Measurements from ENCODE around the gene INPP5K. TPM values are rescaled to one million over a fixed set of nuclear protein-coding genes. Genes with fewer than 3 reads are reported as not detected.

Gene INPP5K
- total RNA-seq, 1 donor from 2014 or later, result 40.9 TPM

GRCh38 chr17:1481736-1482135, 34.7 kb downstream of the INPP5K start:
- no peaks in the 10 kb centered on the region for H3K9me3 Mint-ChIP-seq (ENCODE audit: unreplicated experiment)
- peaks cover 25% of the 10 kb centered on the region for H3K27me3 Mint-ChIP-seq (ENCODE audit: unreplicated experiment)
- H3K4me1 Mint-ChIP-seq (ENCODE audit: unreplicated experiment), result peaks cover 5% of the 10 kb centered on the region
- no peak for TF ChIP-seq CTCF (IDR thresholded peaks at IDR 0.05; ENCODE audit: unreplicated experiment)
- H3K27ac Mint-ChIP-seq (ENCODE audit: unreplicated experiment), result peak overlapping the region; percentile 67
- peaks cover 23% of the 10 kb centered on the region for H3K36me3 Mint-ChIP-seq (ENCODE audit: low read depth, unreplicated experiment)
- DNase-seq (ENCODE audit: low spot score), result no peak
- peak overlapping the region; percentile 77 for H3K4me3 Mint-ChIP-seq (ENCODE audit: unreplicated experiment)

DNA sequence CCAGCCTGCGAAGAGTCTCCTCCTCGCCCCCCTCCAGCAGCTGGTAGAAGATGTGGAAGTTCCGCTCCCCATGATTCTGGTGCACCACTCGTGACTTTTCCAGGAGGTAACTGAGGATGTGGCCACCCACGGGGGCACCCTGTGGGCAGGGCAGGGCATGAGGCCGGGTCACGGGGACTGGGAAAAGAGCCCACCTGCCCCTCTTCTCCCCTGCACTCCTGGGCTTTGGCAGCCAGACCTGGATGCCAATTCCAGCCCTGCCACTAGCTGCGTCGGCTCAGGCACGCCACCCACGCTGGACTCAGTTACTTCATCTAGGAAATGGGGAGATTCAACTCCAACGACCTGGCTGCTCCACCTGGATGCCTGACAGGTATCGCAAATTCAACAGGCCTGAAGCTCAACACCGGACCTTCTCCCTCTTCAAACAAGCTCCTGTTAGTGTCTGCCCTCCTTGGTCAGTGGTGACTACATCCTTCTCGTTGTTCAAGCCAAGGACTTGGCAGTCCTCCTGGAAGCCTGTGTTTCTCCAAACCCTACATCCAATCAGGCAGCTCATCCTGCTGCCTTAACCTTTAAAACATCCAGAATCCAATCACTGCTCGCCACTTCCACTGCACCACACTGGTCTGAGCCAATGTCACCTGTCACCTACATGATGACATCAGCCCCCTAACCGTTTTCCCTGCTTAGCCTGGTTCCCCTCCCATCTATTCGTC, 35.5 kb downstream of the INPP5K start:
- Mint-ChIP-seq H3K4me1 (ENCODE audit: unreplicated experiment) (peaks cover 5% of the 10 kb centered on the region), H3K4me3 (ENCODE audit: unreplicated experiment) (peak overlapping the region; percentile 79), H3K27me3 (ENCODE audit: unreplicated experiment) (peaks cover 21% of the 10 kb centered on the region), H3K9me3 (ENCODE audit: unreplicated experiment) (no peaks in the 10 kb centered on the region), H3K27ac (ENCODE audit: unreplicated experiment) (peak overlapping the region; percentile 10), H3K36me3 (ENCODE audit: low read depth, unreplicated experiment) (peaks cover 23% of the 10 kb centered on the region)
- DNase-seq (ENCODE audit: low spot score), result no peak
- TF ChIP-seq CTCF (IDR thresholded peaks at IDR 0.05; ENCODE audit: unreplicated experiment), result no peak

- H3K27me3 Mint-ChIP-seq (ENCODE audit: unreplicated experiment), result peaks cover 13% of the 10 kb centered on the region
- no peak overlapping the region for H3K4me3 Mint-ChIP-seq (ENCODE audit: unreplicated experiment)
- no peaks in the 10 kb centered on the region for H3K9me3 Mint-ChIP-seq (ENCODE audit: unreplicated experiment)
- peaks cover 3% of the 10 kb centered on the region for H3K4me1 Mint-ChIP-seq (ENCODE audit: unreplicated experiment)
- no peak for TF ChIP-seq CTCF (IDR thresholded peaks at IDR 0.05; ENCODE audit: unreplicated experiment)
- peaks cover 28% of the 10 kb centered on the region for H3K36me3 Mint-ChIP-seq (ENCODE audit: low read depth, unreplicated experiment)
- no peak overlapping the region for H3K27ac Mint-ChIP-seq (ENCODE audit: unreplicated experiment)
- DNase-seq (ENCODE audit: low spot score), result no peak
These were observed 38.0 kb downstream of the INPP5K start for GRCh38 chr17:1478418-1478817.

DNA sequence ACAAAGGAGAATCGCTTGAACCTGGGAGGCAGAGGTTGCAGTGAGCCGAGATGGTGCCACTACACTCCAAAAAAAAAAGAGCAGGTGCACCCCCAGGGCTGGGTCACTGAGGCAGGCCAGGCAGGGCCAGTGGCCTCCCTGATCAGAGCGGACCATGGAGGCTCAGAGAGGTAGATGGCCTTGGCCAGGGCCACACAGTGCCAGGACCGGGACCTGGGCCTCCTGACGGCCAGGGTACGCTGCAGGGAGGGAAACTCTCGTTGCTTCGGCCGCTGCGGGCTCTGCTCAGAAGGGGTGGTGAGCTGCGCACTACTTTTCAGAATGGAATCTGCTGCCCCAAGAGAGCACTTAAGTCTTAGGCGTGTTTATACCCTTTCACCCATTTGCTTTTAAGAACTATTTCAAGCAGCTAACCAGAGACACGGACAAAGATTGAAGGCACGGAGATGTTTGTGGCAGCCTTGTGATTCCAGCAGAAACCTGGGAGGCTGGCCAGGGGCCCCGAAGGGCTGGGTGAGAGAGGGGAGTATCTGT, 41.0 kb downstream of the INPP5K start:
- H3K36me3 Mint-ChIP-seq (ENCODE audit: low read depth, unreplicated experiment), result peaks cover 23% of the 10 kb centered on the region
- H3K27me3 Mint-ChIP-seq (ENCODE audit: unreplicated experiment), result peaks cover 5% of the 10 kb centered on the region
- H3K4me3 Mint-ChIP-seq (ENCODE audit: unreplicated experiment), result peak overlapping the region; percentile 51

More for the DNA sequence above, 41.0 kb downstream of the INPP5K start:
- no peak for DNase-seq (ENCODE audit: low spot score)
- no peak for TF ChIP-seq CTCF (IDR thresholded peaks at IDR 0.05; ENCODE audit: unreplicated experiment)
- Mint-ChIP-seq H3K27ac (ENCODE audit: unreplicated experiment) (no peak overlapping the region), H3K9me3 (ENCODE audit: unreplicated experiment) (no peaks in the 10 kb centered on the region), H3K4me1 (ENCODE audit: unreplicated experiment) (peaks cover 3% of the 10 kb centered on the region)
